Measurements from ENCODE around the gene OR5D13. TPM values are rescaled to one million over a fixed set of nuclear protein-coding genes. Genes with fewer than 3 reads are reported as not detected.

Gene OR5D13
- total RNA-seq = not detected in 2 replicates

GRCh38 chr11:55773138-55773537 lies at the start of gene OR5D13:
OR5D13 (plus strand) TSS chr11:55773438; CDS start chr11:55773438, 0 bp downstream.
- H3K27ac ChIP-seq (ENCODE audit: low read depth, low read length) = no peak within 1 kb of the TSS
- no peak for DNase-seq (ENCODE audit: insufficient read length, low spot score, missing footprints)
- H3K27me3 ChIP-seq (ENCODE audit: insufficient read depth, low read length) = no peaks in the 10 kb centered on the region
- no peak within 1 kb of the TSS for H2AFZ ChIP-seq (ENCODE audit: low read length)
- no peaks in the 10 kb centered on the region for H3K36me3 ChIP-seq (ENCODE audit: insufficient read depth, low read length)
- H3K4me3 ChIP-seq (ENCODE audit: insufficient read depth, low read length) = no peak within 1 kb of the TSS
- H3K4me1 ChIP-seq (ENCODE audit: insufficient read depth, low read length) = no peaks in the 10 kb centered on the region
- no peaks in the 10 kb centered on the region for H3K79me2 ChIP-seq (ENCODE audit: insufficient read depth, low read length)
- TF ChIP-seq CTCF (IDR thresholded peaks at IDR 0.05; ENCODE audit: extremely low read depth, low read depth, low read length) = no peak
- no peaks in the 10 kb centered on the region for H4K20me1 ChIP-seq (ENCODE audit: insufficient read depth, low read length)
- peaks cover 2% of the 10 kb centered on the region for H3K9me3 ChIP-seq (ENCODE audit: low read depth, low read length)
- no peak within 1 kb of the TSS for H3K4me2 ChIP-seq (ENCODE audit: insufficient read depth, low read length)

GRCh38 chr11:55726715-55727324 lies 46.4 kb upstream of the OR5D13 start:
- no peak for TF ChIP-seq CTCF (IDR thresholded peaks at IDR 0.05; ENCODE audit: extremely low read depth, low read depth, low read length)
- Histone ChIP-seq H3K36me3 (ENCODE audit: insufficient read depth, low read length) (no peaks in the 10 kb centered on the region), H3K4me2 (ENCODE audit: insufficient read depth, low read length) (no peak overlapping the region), H3K4me1 (ENCODE audit: insufficient read depth, low read length) (no peaks in the 10 kb centered on the region), H2AFZ (ENCODE audit: low read length) (no peak overlapping the region), H3K27ac (ENCODE audit: low read depth, low read length) (no peak overlapping the region), H4K20me1 (ENCODE audit: insufficient read depth, low read length) (no peaks in the 10 kb centered on the region), H3K4me3 (ENCODE audit: insufficient read depth, low read length) (no peak overlapping the region), H3K9me3 (ENCODE audit: low read depth, low read length) (no peaks in the 10 kb centered on the region), H3K27me3 (ENCODE audit: insufficient read depth, low read length) (no peaks in the 10 kb centered on the region), H3K79me2 (ENCODE audit: insufficient read depth, low read length) (no peaks in the 10 kb centered on the region)
- DNase-seq (ENCODE audit: insufficient read length, low spot score, missing footprints) = no peak

- H3K9me3 ChIP-seq (ENCODE audit: low read depth, low read length) = no peaks in the 10 kb centered on the region
- no peaks in the 10 kb centered on the region for H3K79me2 ChIP-seq (ENCODE audit: insufficient read depth, low read length)
- no peaks in the 10 kb centered on the region for H3K36me3 ChIP-seq (ENCODE audit: insufficient read depth, low read length)
- DNase-seq (ENCODE audit: insufficient read length, low spot score, missing footprints) = no peak
- H3K4me1 ChIP-seq (ENCODE audit: insufficient read depth, low read length) = no peaks in the 10 kb centered on the region
- no peak overlapping the region for H2AFZ ChIP-seq (ENCODE audit: low read length)
- no peaks in the 10 kb centered on the region for H4K20me1 ChIP-seq (ENCODE audit: insufficient read depth, low read length)
- H3K27ac ChIP-seq (ENCODE audit: low read depth, low read length) = no peak overlapping the region
- H3K4me2 ChIP-seq (ENCODE audit: insufficient read depth, low read length) = no peak overlapping the region
- no peak for TF ChIP-seq CTCF (IDR thresholded peaks at IDR 0.05; ENCODE audit: extremely low read depth, low read depth, low read length)
- no peak overlapping the region for H3K4me3 ChIP-seq (ENCODE audit: insufficient read depth, low read length)
- no peaks in the 10 kb centered on the region for H3K27me3 ChIP-seq (ENCODE audit: insufficient read depth, low read length)
Measured at GRCh38 chr11:55732936-55733335, 40.3 kb upstream of the OR5D13 start.

GRCh38 chr11:55791606-55792005 lies 18.4 kb downstream of the OR5D13 start:
- Histone ChIP-seq H4K20me1 (ENCODE audit: insufficient read depth, low read length) (no peaks in the 10 kb centered on the region), H3K4me3 (ENCODE audit: insufficient read depth, low read length) (no peak overlapping the region), H3K36me3 (ENCODE audit: insufficient read depth, low read length) (no peaks in the 10 kb centered on the region), H3K27ac (ENCODE audit: low read depth, low read length) (no peak overlapping the region), H3K9me3 (ENCODE audit: low read depth, low read length) (peaks cover 6% of the 10 kb centered on the region), H3K79me2 (ENCODE audit: insufficient read depth, low read length) (no peaks in the 10 kb centered on the region), H2AFZ (ENCODE audit: low read length) (no peak overlapping the region), H3K4me2 (ENCODE audit: insufficient read depth, low read length) (no peak overlapping the region), H3K27me3 (ENCODE audit: insufficient read depth, low read length) (no peaks in the 10 kb centered on the region), H3K4me1 (ENCODE audit: insufficient read depth, low read length) (no peaks in the 10 kb centered on the region)
- TF ChIP-seq CTCF (IDR thresholded peaks at IDR 0.05; ENCODE audit: extremely low read depth, low read depth, low read length) = no peak
- DNase-seq (ENCODE audit: insufficient read length, low spot score, missing footprints) = no peak

Measured in osteoblast (primary cell).